ENCODE results near the gene MBNL2.

DNA sequence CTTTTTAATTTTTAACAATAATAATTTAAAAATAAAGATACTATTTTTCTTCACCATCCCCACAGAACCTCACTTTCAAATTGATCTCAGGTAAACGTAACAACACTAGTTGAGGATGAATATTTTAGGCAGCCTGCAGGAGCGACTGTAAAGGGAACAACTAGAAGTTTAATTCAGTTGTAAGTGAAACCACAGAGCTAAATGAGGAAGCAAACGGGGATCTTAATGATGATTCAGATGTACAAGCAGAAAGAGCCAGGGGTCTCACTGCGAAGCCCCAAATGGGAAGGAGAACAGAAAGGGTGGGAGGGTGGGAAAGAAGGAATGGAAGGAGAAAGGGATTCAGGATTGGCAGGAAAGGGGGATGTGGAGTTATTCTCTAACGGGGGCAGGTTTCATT, 157.3 kb downstream of the MBNL2 start:
- TF ChIP-seq CTCF (IDR thresholded peaks at IDR 0.05): no peak
- TF ChIP-seq POLR2AphosphoS5 (IDR thresholded peaks at IDR 0.05): no peak
